GM12878 (cell line): ENCODE results near the gene TNFSF8. TPM values are rescaled to one million over a fixed set of nuclear protein-coding genes. Genes with fewer than 3 reads are reported as not detected.

Experiments
- ATAC-seq: fragments of 200-7000 bp; cut with Tn5 transposase; 3 replicates; pipeline ENCODE4 v1.9.1; 2020; ENCODE audit warnings: mild to moderate bottlenecking, moderate library complexity
- BruUV-seq: library from RNA; stranded (reverse); fragments of 400-500 nt; replicated peaks from 2 replicates; lab custom pipeline; 2021; lab: Mats Ljungman, UMichigan
- CTCF ChIA-PET: fragments of 300-600 bp; sonication (Branson Sonifier 250); formaldehyde crosslinking; extraction: SDS; loops from one replicate; lab custom pipeline; 2021; ENCODE audit warnings: inconsistent platforms; lab: Yijun Ruan, JAX
- POLR2A ChIA-PET: fragments of 350-600 bp; formaldehyde crosslinking; extraction: SDS; loops from one replicate; lab custom pipeline; 2021; ENCODE audit warnings: inconsistent platforms; lab: Charles Lee
- RAD21 ChIA-PET: fragments of 300-600 bp; sonication (Branson Sonifier 250); formaldehyde crosslinking; loops from one replicate; lab custom pipeline; 2023; ENCODE audit warnings: antibody characterized with exemption; ENCODE audit not compliant: unreplicated experiment; lab: Charles Lee
- SMC1A ChIA-PET: fragments of 300-600 bp; sonication (Branson Sonifier 250); formaldehyde crosslinking; loops from one replicate; lab custom pipeline; 2023; ENCODE audit not compliant: unreplicated experiment, uncharacterized antibody; lab: Charles Lee
- DNase-seq: peaks from one replicate; pipeline ENCODE4 v3.0.0-alpha.2; 2011; ENCODE audit warnings: low read depth, low spot score
- FAIRE-seq: peaks from 3 replicates; lab custom pipeline; 2011; peaks lifted over from hg19 to GRCh38; lab: Jason Lieb, UNC
- H2AFZ ChIP-seq: 2 replicates; pipeline ENCODE4 v1.6.0; 2011; ENCODE audit warnings: low read depth, low read length, control low read depth; ENCODE audit not compliant: control insufficient read depth
- H3K27ac ChIP-seq: 2 replicates; pipeline ENCODE4 v1.5.1; 2011; ENCODE audit warnings: control low read depth; ENCODE audit not compliant: control insufficient read depth, insufficient read depth
- H3K27me3 ChIP-seq, 2 experiments: replicated peaks in 1 of 2; 2 replicates each; pipeline versions ENCODE4 v1.6.0 to v1.6.1; 2011; ENCODE audit warnings: low read length in 1 of 2; ENCODE audit not compliant: control insufficient read depth in 2 of 2, insufficient read depth in 2 of 2
- H3K36me3 ChIP-seq, 2 experiments: 2 replicates each; pipeline ENCODE4 v1.5.1; 2011; ENCODE audit warnings: low read length in 1 of 2; ENCODE audit not compliant: control insufficient read depth in 2 of 2, insufficient read depth in 2 of 2
- H3K4me1 ChIP-seq: 2 replicates; pipeline ENCODE4 v1.6.1; 2011; ENCODE audit warnings: mild to moderate bottlenecking, low read length, moderate library complexity, mixed read lengths; ENCODE audit not compliant: control insufficient read depth, insufficient read depth
- H3K4me2 ChIP-seq: 2 replicates; pipeline ENCODE4 v1.6.0; 2011; ENCODE audit warnings: control low read depth; ENCODE audit not compliant: control insufficient read depth, insufficient read depth
- H3K4me3 ChIP-seq: fragments of 200-600 bp; sonication (generic); 2 replicates; pipeline ENCODE4 v1.5.1; 2016
- H3K79me2 ChIP-seq: 2 replicates; pipeline ENCODE4 v1.6.0; 2011; ENCODE audit warnings: low read length; ENCODE audit not compliant: control insufficient read depth, insufficient read depth
- H3K9ac ChIP-seq: 2 replicates; pipeline ENCODE4 v1.8.0; 2011; ENCODE audit warnings: low read length, control low read depth, mixed read lengths; ENCODE audit not compliant: control insufficient read depth, insufficient read depth
- H3K9me3 ChIP-seq: replicated peaks from 3 replicates; pipeline ENCODE4 v1.5.1; 2011; ENCODE audit warnings: mild to moderate bottlenecking, low read length; ENCODE audit not compliant: control insufficient read depth, insufficient read depth
- H4K20me1 ChIP-seq: 2 replicates; pipeline ENCODE4 v1.6.0; 2011; ENCODE audit not compliant: control insufficient read depth, insufficient read depth
- BRCA1 ChIP-seq: IDR thresholded peaks from 2 replicates; pipeline ENCODE4 v1.6.1; 2011; ENCODE audit warnings: low read depth, low read length, improper control_type of control experiment
- CREB1 ChIP-seq: IDR thresholded peaks from 2 replicates; pipeline ENCODE4 v1.6.1; 2012; ENCODE audit warnings: low read depth, mild to moderate bottlenecking, inconsistent platforms
- HDAC6 ChIP-seq: fragments of 200-600 bp; sonication (generic); IDR thresholded peaks from one replicate; pipeline ENCODE4 v1.8.0; 2017; ENCODE audit warnings: antibody characterized with exemption; ENCODE audit not compliant: unreplicated experiment
- HDGF ChIP-seq: fragments of 450-650 bp; IDR thresholded peaks from 2 replicates; pipeline ENCODE4 v1.6.1; 2016; ENCODE audit warnings: antibody characterized with exemption
- KLF5 ChIP-seq: fragments of 450-650 bp; IDR thresholded peaks from 2 replicates; pipeline ENCODE4 v1.6.1; 2014; ENCODE audit warnings: mild to moderate bottlenecking; ENCODE audit not compliant: partially characterized antibody
- PKNOX1 ChIP-seq: fragments of 450-650 bp; IDR thresholded peaks from 2 replicates; pipeline ENCODE4 v1.6.1; 2016; ENCODE audit warnings: mild to moderate bottlenecking
- POLR2AphosphoS2 ChIP-seq: IDR thresholded peaks from 2 replicates; pipeline ENCODE4 v1.6.1; 2011; ENCODE audit warnings: low read depth, mild to moderate bottlenecking, low read length, improper control_type of control experiment, moderate library complexity
- POLR2AphosphoS5 ChIP-seq: IDR thresholded peaks from 2 replicates; pipeline ENCODE4 v1.6.1; 2011; ENCODE audit warnings: mild to moderate bottlenecking, low read length, inconsistent platforms
- STAT1 ChIP-seq: fragments of 450-650 bp; conservative IDR thresholded peaks from 2 replicates; pipeline ENCODE4 v1.6.1; 2014; ENCODE audit warnings: antibody characterized with exemption, mild to moderate bottlenecking
- USF1 ChIP-seq: IDR thresholded peaks from 2 replicates; pipeline ENCODE4 v1.6.1; 2011; ENCODE audit warnings: borderline replicate concordance, low read depth, mild to moderate bottlenecking, moderate library complexity, mixed read lengths, low read length; ENCODE audit not compliant: insufficient read depth; ENCODE audit errors: extremely low read length
- ZBTB33 ChIP-seq: fragments of 450-650 bp; IDR thresholded peaks from 2 replicates; pipeline ENCODE4 v1.6.1; 2017; ENCODE audit warnings: mild to moderate bottlenecking
- WGBS: methylation state at CpG from one replicate; pipeline ENCODE4 v1.1.6; 2016; ENCODE audit warnings: low lambda C conversion rate; ENCODE audit not compliant: insufficient replicate concordance, insufficient coverage; ENCODE audit errors: missing lambda C conversion rate; 5-methylcytosine and 5-hydroxymethylcytosine counted together
- in situ Hi-C: fragments of 300-500 bp; cut with MboI; formaldehyde crosslinking; loops from 9 replicates; pipeline ENCODE4 v1.14.3; 2018; ENCODE audit warnings: mixed read lengths
- intact Hi-C: fragments of 100-400 bp; cut with micrococcal nuclease; formaldehyde crosslinking; loops from one replicate; pipeline ENCODE4 v1.14.2; 2022; ENCODE audit not compliant: unreplicated experiment
- polyA plus RNA-seq, 11 experiments: library from polyadenylated mRNA; depleted of rRNA in 4 of 11; unstranded in 6 of 11; stranded (reverse) in 5 of 11; fragments of >200 nt; fragmentation: Nextera tagmentation in 4 of 11; fragmentation: Illumina TruSeq in 1 of 11; extraction: Ambion mirVana in 4 of 11; extraction: Trizol in 1 of 11; gene quantifications; 1 replicate in 1 of 11; 2 replicates in 10 of 11; pipeline versions ENCODE4 v1.2.1 to v1.2.3, GENCODE V29; 2011 to 2016; ENCODE audit warnings: inconsistent platforms in 2 of 11, missing spikeins in 2 of 11, low read depth in 1 of 11
- total RNA-seq, 4 experiments: library from RNA; depleted of rRNA in 3 of 4; stranded (reverse); fragments of >200 nt in 3 of 4; fragmentation: Illumina TruSeq in 1 of 4; extraction: Trizol in 1 of 4; gene quantifications; 2 replicates each; pipeline versions ENCODE4 v1.2.1 to v1.2.3, GENCODE V29; 2013 to 2021

TNFSF8 gene
- total and polyA plus RNA-seq, 10 of the 15 experiments (the other 5 are each of a cell fraction or from before 2014, with no cell fraction given), result 0.10 to 0.29 (median 0.15) TPM; not detected in 7

GRCh38 chr9:114953046-114953445 is 22.7 kb upstream of the TNFSF8 start:
- POLR2A ChIA-PET, result no interaction called here
- CTCF ChIA-PET, result interaction anchor here (1.1 to 3.1 kb wide), 3 partner anchors 39 to 62 kb away, joined by 4 to 17 read pairs (median 12); no protein-coding TSS in a partner anchor
- WGBS, result 0% methylated on average over 2 of the region's 2 CpGs

GRCh38 chr9:114950761-114951160 is 20.4 kb upstream of the TNFSF8 start:
- H3K36me3 ChIP-seq, result no peaks in the 10 kb centered on the region
- no peak overlapping the region for H3K4me2 ChIP-seq
- no peak overlapping the region for H3K27ac ChIP-seq
- in situ Hi-C loops (no loop called here), intact Hi-C loops (no loop called here)
- WGBS, result 43% methylated on average over 2 of the region's 2 CpGs
- no peak for DNase-seq
- no peaks in the 10 kb centered on the region for H3K9me3 ChIP-seq
- H4K20me1 ChIP-seq, result no peaks in the 10 kb centered on the region
- ChIA-PET CTCF (interaction anchor here (1.2 to 3.1 kb wide), 3 partner anchors 33 to 64 kb away, joined by 5 to 17 read pairs (median 12); no protein-coding TSS in a partner anchor), SMC1A (interaction anchor here (0.9 to 1.9 kb wide), 3 partner anchors 9 to 64 kb away, joined by 3 to 8 read pairs (median 3); partner anchors contain the start of gene TNFSF8), POLR2A (no interaction called here)
- no peaks in the 10 kb centered on the region for H3K4me1 ChIP-seq
- H3K79me2 ChIP-seq, result no peaks in the 10 kb centered on the region
- no peak for ATAC-seq
- no peak overlapping the region for H3K9ac ChIP-seq
- no peaks in the 10 kb centered on the region; a peak in 1 of 4 replicates for H3K27me3 ChIP-seq
- TF ChIP-seq BRCA1, result no peak
- no peak for TF ChIP-seq HDAC6
- no peak for TF ChIP-seq USF1
- no peak for TF ChIP-seq POLR2AphosphoS5
- TF ChIP-seq ZBTB33, result no peak
- no peak for TF ChIP-seq STAT1
- TF ChIP-seq HDGF, result no peak
- TF ChIP-seq PKNOX1, result no peak
- no peak for TF ChIP-seq KLF5
- TF ChIP-seq, all 136 proteins: peak for 0
- Histone ChIP-seq H2AFZ (no peak overlapping the region), H3K4me3 (no peak overlapping the region)
- RAD21 ChIA-PET, result interaction anchor here (1.0 kb wide), 1 partner anchor 64 kb away, joined by 4 read pairs; no protein-coding TSS in a partner anchor
- BruUV-seq, result no TSS peak
- FAIRE-seq, result no peak

More at GRCh38 chr9:114953046-114953445, 22.7 kb upstream of the TNFSF8 start:
- ATAC-seq (no peak), DNase-seq (no peak), FAIRE-seq (no peak)
- no peak overlapping the region for H2AFZ ChIP-seq
- no peaks in the 10 kb centered on the region for H4K20me1 ChIP-seq
- no peaks in the 10 kb centered on the region; a peak in 1 of 4 replicates for H3K27me3 ChIP-seq
- no peak overlapping the region for H3K27ac ChIP-seq
- no peaks in the 10 kb centered on the region for H3K9me3 ChIP-seq
- intact Hi-C loops (no loop called here), in situ Hi-C loops (no loop called here)
- no peaks in the 10 kb centered on the region for H3K4me1 ChIP-seq
- H3K36me3 ChIP-seq, result no peaks in the 10 kb centered on the region
- no TSS peak for BruUV-seq
- H3K4me2 ChIP-seq, result no peak overlapping the region
- H3K9ac ChIP-seq, result no peak overlapping the region
- ChIA-PET SMC1A (interaction anchor here (1.2 to 1.6 kb wide), 4 partner anchors 36 to 61 kb away, joined by 3 to 8 read pairs (median 3); no protein-coding TSS in a partner anchor), RAD21 (interaction anchor here (1.9 kb wide), 1 partner anchor 37 kb away, joined by 4 read pairs; no protein-coding TSS in a partner anchor)
- H3K4me3 ChIP-seq, result no peak overlapping the region
- no peak for TF ChIP-seq CREB1
- TF ChIP-seq POLR2AphosphoS2, result no peak
- H3K79me2 ChIP-seq, result no peaks in the 10 kb centered on the region
